ENCODE results near the gene TECPR2.
A peak's percentile ranks its signal among the peaks of the same experiment; 100 is the strongest.

Gene TECPR2

GRCh38 chr14:102431751-102432150, 69.0 kb downstream of the TECPR2 start:
- TF ChIP-seq, protein P1, sequence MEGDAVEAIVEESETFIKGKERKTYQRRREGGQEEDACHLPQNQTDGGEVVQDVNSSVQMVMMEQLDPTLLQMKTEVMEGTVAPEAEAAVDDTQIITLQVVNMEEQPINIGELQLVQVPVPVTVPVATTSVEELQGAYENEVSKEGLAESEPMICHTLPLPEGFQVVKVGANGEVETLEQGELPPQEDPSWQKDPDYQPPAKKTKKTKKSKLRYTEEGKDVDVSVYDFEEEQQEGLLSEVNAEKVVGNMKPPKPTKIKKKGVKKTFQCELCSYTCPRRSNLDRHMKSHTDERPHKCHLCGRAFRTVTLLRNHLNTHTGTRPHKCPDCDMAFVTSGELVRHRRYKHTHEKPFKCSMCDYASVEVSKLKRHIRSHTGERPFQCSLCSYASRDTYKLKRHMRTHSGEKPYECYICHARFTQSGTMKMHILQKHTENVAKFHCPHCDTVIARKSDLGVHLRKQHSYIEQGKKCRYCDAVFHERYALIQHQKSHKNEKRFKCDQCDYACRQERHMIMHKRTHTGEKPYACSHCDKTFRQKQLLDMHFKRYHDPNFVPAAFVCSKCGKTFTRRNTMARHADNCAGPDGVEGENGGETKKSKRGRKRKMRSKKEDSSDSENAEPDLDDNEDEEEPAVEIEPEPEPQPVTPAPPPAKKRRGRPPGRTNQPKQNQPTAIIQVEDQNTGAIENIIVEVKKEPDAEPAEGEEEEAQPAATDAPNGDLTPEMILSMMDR (IDR thresholded peaks at IDR 0.05; ENCODE audit: low read depth, low read length, missing control alignments), result no peak
- no peak overlapping the region for H3K4me3 ChIP-seq (replicated peaks; ENCODE audit: low read depth, low read length)
- no peak for DNase-seq (ENCODE audit: extremely low read depth, low read depth)

GRCh38 chr14:102434647-102435175, 72.0 kb downstream of the TECPR2 start:
- no peak for DNase-seq (ENCODE audit: extremely low read depth, low read depth)
- H3K4me3 ChIP-seq (replicated peaks; ENCODE audit: low read depth, low read length), result no peak overlapping the region
- TF ChIP-seq, protein P1 (IDR thresholded peaks at IDR 0.05; ENCODE audit: low read depth, low read length, missing control alignments), result no peak

- TF ChIP-seq, protein P1 (IDR thresholded peaks at IDR 0.05; ENCODE audit: low read depth, low read length, missing control alignments), result peak; percentile 74
- peak; percentile 32 for DNase-seq (ENCODE audit: extremely low read depth, low read depth)
- peak overlapping the region; percentile 19; the same call in 1 of the 2 replicates for H3K4me3 ChIP-seq (replicated peaks; ENCODE audit: low read depth, low read length)
Observed at GRCh38 chr14:102437997-102438915, 75.5 kb downstream of the TECPR2 start.

- no peak for DNase-seq (ENCODE audit: extremely low read depth, low read depth)
- no peak overlapping the region for H3K4me3 ChIP-seq (replicated peaks; ENCODE audit: low read depth, low read length)
- TF ChIP-seq, protein P1 (IDR thresholded peaks at IDR 0.05; ENCODE audit: low read depth, low read length, missing control alignments), result no peak
Observed at GRCh38 chr14:102439556-102439955, 76.8 kb downstream of the TECPR2 start.

DNA sequence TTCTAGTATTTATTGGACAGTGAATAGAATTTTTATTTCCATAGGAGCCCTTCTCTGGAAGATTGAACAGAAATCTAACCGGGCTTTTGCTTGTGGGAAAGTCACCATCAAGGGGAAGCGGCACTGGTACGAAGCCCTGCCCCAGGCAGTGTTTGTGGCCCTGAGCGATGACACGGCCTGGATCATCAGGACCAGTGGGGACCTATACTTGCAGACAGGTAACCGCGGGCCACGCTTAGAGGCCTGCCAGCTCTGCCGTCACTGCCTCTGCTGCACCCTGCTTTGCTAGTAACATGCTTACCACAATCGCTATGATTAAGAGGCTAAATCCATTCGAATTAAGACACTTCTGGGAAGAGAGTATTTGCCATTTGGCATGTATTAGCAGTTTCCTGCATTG, 77.7 kb downstream of the TECPR2 start:
- TF ChIP-seq, protein P1 (IDR thresholded peaks at IDR 0.05; ENCODE audit: low read depth, low read length, missing control alignments), result no peak
- no peak overlapping the region for H3K4me3 ChIP-seq (replicated peaks; ENCODE audit: low read depth, low read length)
- no peak for DNase-seq (ENCODE audit: extremely low read depth, low read depth)

DNA sequence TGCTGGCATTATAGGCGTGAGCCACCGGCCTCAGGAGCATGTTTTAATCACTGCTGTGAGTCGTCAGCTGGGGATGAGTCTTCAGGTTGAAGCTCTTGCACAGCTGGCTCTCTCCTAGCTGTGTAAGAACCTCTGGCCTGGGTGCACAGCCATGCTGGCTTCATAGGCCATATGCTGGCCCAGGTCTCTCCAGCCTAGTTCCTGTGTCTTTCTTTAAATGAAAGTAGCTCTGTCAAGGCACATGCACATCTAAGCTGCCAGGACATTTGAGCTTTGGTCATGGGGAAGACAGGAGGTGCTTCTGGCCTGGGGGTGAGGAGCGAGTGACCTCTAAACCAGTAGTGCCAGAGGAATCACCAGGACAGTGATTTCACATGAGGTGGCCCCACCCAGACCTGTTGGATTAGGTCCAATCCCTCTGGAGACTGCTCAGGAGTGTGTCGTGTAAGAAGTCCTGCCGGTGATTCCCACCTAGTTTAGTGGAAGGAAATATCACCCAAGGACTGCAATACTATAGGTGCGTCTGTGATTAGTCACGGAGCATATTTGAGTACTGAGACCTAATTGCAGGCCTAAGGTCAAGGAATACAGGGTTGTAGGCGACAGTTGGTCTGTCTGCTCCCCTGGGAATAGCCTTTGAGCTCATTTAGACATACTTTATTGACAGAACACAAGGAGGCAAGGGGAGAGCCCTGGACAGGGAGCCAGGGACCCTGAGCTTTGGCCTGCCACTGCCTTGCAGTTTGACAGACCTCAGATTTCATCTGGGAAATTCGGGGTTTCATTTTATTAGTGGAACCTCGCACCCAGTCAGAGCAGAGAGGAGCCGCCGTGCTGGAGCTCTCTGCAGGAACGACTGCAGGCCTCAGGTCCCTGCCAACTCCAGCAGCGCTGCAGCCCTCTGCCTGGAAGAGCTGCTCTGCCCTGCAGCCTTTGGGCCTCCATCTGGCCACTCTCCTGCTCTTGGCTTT, 79.8 kb downstream of the TECPR2 start:
- TF ChIP-seq, protein P1 (IDR thresholded peaks at IDR 0.05; ENCODE audit: low read depth, low read length, missing control alignments), result no peak
- no peak for DNase-seq (ENCODE audit: extremely low read depth, low read depth)
- H3K4me3 ChIP-seq (replicated peaks; ENCODE audit: low read depth, low read length), result no peak overlapping the region

Data from HFF-Myc (cell line).